Activated naive CD8-positive, alpha-beta T cell (primary cell): Measurements from ENCODE around the gene PITPNB.

Experiments used
- H3K27ac Mint-ChIP-seq: one replicate; pipeline ENCODE4 v1.8.0; 2021; ENCODE audit warnings: mixed read lengths
- H3K27me3 Mint-ChIP-seq: one replicate; pipeline ENCODE4 v1.8.0; 2021; ENCODE audit warnings: mixed read lengths
- H3K36me3 Mint-ChIP-seq: one replicate; pipeline ENCODE4 v1.8.0; 2021; ENCODE audit warnings: mixed read lengths
- H3K4me1 Mint-ChIP-seq: one replicate; pipeline ENCODE4 v1.8.0; 2021; ENCODE audit warnings: low read depth, mixed read lengths
- H3K4me3 Mint-ChIP-seq: one replicate; pipeline ENCODE4 v1.8.0; 2021; ENCODE audit warnings: mild to moderate bottlenecking, mixed read lengths
- H3K9me3 Mint-ChIP-seq: one replicate; pipeline ENCODE4 v1.8.0; 2021; ENCODE audit warnings: low read depth, mixed read lengths

Gene PITPNB

GRCh38 chr22:27866135-27867084 lies 52.6 kb downstream of the PITPNB start:
- H3K4me3 Mint-ChIP-seq = peak overlapping the region; percentile 37
- H3K4me1 Mint-ChIP-seq = peaks cover 51% of the 10 kb centered on the region
- H3K27ac Mint-ChIP-seq = peak overlapping the region; percentile 83
- peaks cover 9% of the 10 kb centered on the region for H3K36me3 Mint-ChIP-seq
- H3K27me3 Mint-ChIP-seq = no peaks in the 10 kb centered on the region
- H3K9me3 Mint-ChIP-seq = no peaks in the 10 kb centered on the region

GRCh38 chr22:27865496-27865895 lies 53.6 kb downstream of the PITPNB start:
- Mint-ChIP-seq H3K36me3 (peaks cover 10% of the 10 kb centered on the region), H3K4me3 (no peak overlapping the region), H3K4me1 (peaks cover 51% of the 10 kb centered on the region), H3K9me3 (no peaks in the 10 kb centered on the region), H3K27me3 (no peaks in the 10 kb centered on the region), H3K27ac (peak overlapping the region; percentile 54)

- Mint-ChIP-seq H3K27me3 (no peaks in the 10 kb centered on the region), H3K36me3 (peaks cover 7% of the 10 kb centered on the region), H3K27ac (no peak overlapping the region)
These were observed 55.5 kb downstream of the PITPNB start for GRCh38 chr22:27863556-27863955.

GRCh38 chr22:27863001-27863400 lies 56.1 kb downstream of the PITPNB start:
- no peaks in the 10 kb centered on the region for H3K27me3 Mint-ChIP-seq
- no peak overlapping the region for H3K27ac Mint-ChIP-seq
- H3K9me3 Mint-ChIP-seq = no peaks in the 10 kb centered on the region
- H3K36me3 Mint-ChIP-seq = peaks cover 9% of the 10 kb centered on the region
- peaks cover 29% of the 10 kb centered on the region for H3K4me1 Mint-ChIP-seq
- H3K4me3 Mint-ChIP-seq = no peak overlapping the region

More at GRCh38 chr22:27863556-27863955, 55.5 kb downstream of the PITPNB start:
- no peak overlapping the region for H3K4me3 Mint-ChIP-seq
- peaks cover 34% of the 10 kb centered on the region for H3K4me1 Mint-ChIP-seq
- H3K9me3 Mint-ChIP-seq = no peaks in the 10 kb centered on the region

- Mint-ChIP-seq H3K27me3 (no peaks in the 10 kb centered on the region), H3K27ac (no peak overlapping the region), H3K36me3 (peaks cover 6% of the 10 kb centered on the region), H3K4me3 (no peak overlapping the region), H3K9me3 (no peaks in the 10 kb centered on the region), H3K4me1 (peaks cover 1% of the 10 kb centered on the region)
These were observed 59.7 kb downstream of the PITPNB start for GRCh38 chr22:27859336-27859735.

GRCh38 chr22:27858626-27859025 lies 60.4 kb downstream of the PITPNB start:
- Mint-ChIP-seq H3K4me3 (no peak overlapping the region), H3K27me3 (no peaks in the 10 kb centered on the region), H3K27ac (no peak overlapping the region), H3K36me3 (peaks cover 6% of the 10 kb centered on the region), H3K9me3 (no peaks in the 10 kb centered on the region), H3K4me1 (no peaks in the 10 kb centered on the region)

- no peak overlapping the region for H3K27ac Mint-ChIP-seq
These were observed 61.6 kb downstream of the PITPNB start for GRCh38 chr22:27857443-27857842.

GRCh38 chr22:27856386-27856785 lies 62.7 kb downstream of the PITPNB start:
- peaks cover 11% of the 10 kb centered on the region for H3K36me3 Mint-ChIP-seq
- no peak overlapping the region for H3K27ac Mint-ChIP-seq
- H3K9me3 Mint-ChIP-seq = no peaks in the 10 kb centered on the region

More at GRCh38 chr22:27857443-27857842, 61.6 kb downstream of the PITPNB start:
- Mint-ChIP-seq H3K36me3 (peaks cover 7% of the 10 kb centered on the region), H3K4me1 (no peaks in the 10 kb centered on the region), H3K4me3 (no peak overlapping the region), H3K27me3 (no peaks in the 10 kb centered on the region), H3K9me3 (no peaks in the 10 kb centered on the region)

GRCh38 chr22:27853424-27853823 lies 65.6 kb downstream of the PITPNB start:
- no peak overlapping the region for H3K27ac Mint-ChIP-seq
- H3K27me3 Mint-ChIP-seq = no peaks in the 10 kb centered on the region
- no peaks in the 10 kb centered on the region for H3K9me3 Mint-ChIP-seq
- H3K4me1 Mint-ChIP-seq = peaks cover 5% of the 10 kb centered on the region
- H3K4me3 Mint-ChIP-seq = no peak overlapping the region
- peaks cover 14% of the 10 kb centered on the region for H3K36me3 Mint-ChIP-seq

More at GRCh38 chr22:27856386-27856785, 62.7 kb downstream of the PITPNB start:
- no peak overlapping the region for H3K4me3 Mint-ChIP-seq
- no peaks in the 10 kb centered on the region for H3K27me3 Mint-ChIP-seq
- H3K4me1 Mint-ChIP-seq = no peaks in the 10 kb centered on the region

- Mint-ChIP-seq H3K4me3 (no peak overlapping the region), H3K27me3 (no peaks in the 10 kb centered on the region), H3K36me3 (peaks cover 14% of the 10 kb centered on the region), H3K27ac (no peak overlapping the region), H3K4me1 (peaks cover 5% of the 10 kb centered on the region), H3K9me3 (no peaks in the 10 kb centered on the region)
These were observed 66.9 kb downstream of the PITPNB start for GRCh38 chr22:27851974-27852746.

- Mint-ChIP-seq H3K27me3 (no peaks in the 10 kb centered on the region), H3K9me3 (no peaks in the 10 kb centered on the region), H3K27ac (no peak overlapping the region), H3K36me3 (peaks cover 14% of the 10 kb centered on the region), H3K4me1 (peaks cover 5% of the 10 kb centered on the region), H3K4me3 (no peak overlapping the region)
These were observed 69.0 kb downstream of the PITPNB start for GRCh38 chr22:27850000-27850521.

- no peaks in the 10 kb centered on the region for H3K9me3 Mint-ChIP-seq
- H3K36me3 Mint-ChIP-seq = peaks cover 15% of the 10 kb centered on the region
- H3K4me1 Mint-ChIP-seq = peaks cover 5% of the 10 kb centered on the region
- no peak overlapping the region for H3K4me3 Mint-ChIP-seq
- H3K27me3 Mint-ChIP-seq = no peaks in the 10 kb centered on the region
- H3K27ac Mint-ChIP-seq = peak overlapping the region; percentile 8
These were observed 71.1 kb downstream of the PITPNB start for GRCh38 chr22:27848005-27848404.

- no peak overlapping the region for H3K4me3 Mint-ChIP-seq
These were observed 72.1 kb downstream of the PITPNB start for GRCh38 chr22:27846910-27847309.

GRCh38 chr22:27846248-27846757 lies 72.8 kb downstream of the PITPNB start:
- no peaks in the 10 kb centered on the region for H3K9me3 Mint-ChIP-seq
- no peaks in the 10 kb centered on the region for H3K27me3 Mint-ChIP-seq
- H3K4me1 Mint-ChIP-seq = peaks cover 5% of the 10 kb centered on the region
- no peak overlapping the region for H3K27ac Mint-ChIP-seq
- peaks cover 15% of the 10 kb centered on the region for H3K36me3 Mint-ChIP-seq
- H3K4me3 Mint-ChIP-seq = no peak overlapping the region

More at GRCh38 chr22:27846910-27847309, 72.1 kb downstream of the PITPNB start:
- Mint-ChIP-seq H3K4me1 (peaks cover 5% of the 10 kb centered on the region), H3K27ac (no peak overlapping the region), H3K36me3 (peaks cover 14% of the 10 kb centered on the region), H3K9me3 (no peaks in the 10 kb centered on the region), H3K27me3 (no peaks in the 10 kb centered on the region)

GRCh38 chr22:27845644-27846043 lies 73.4 kb downstream of the PITPNB start:
- Mint-ChIP-seq H3K27ac (no peak overlapping the region), H3K27me3 (no peaks in the 10 kb centered on the region), H3K4me3 (no peak overlapping the region), H3K4me1 (peaks cover 3% of the 10 kb centered on the region), H3K36me3 (peaks cover 13% of the 10 kb centered on the region), H3K9me3 (no peaks in the 10 kb centered on the region)
